CD14-positive monocyte (primary cell): Measurements from ENCODE around the gene DOK6. TPM values are rescaled to one million over a fixed set of nuclear protein-coding genes. Genes with fewer than 3 reads are reported as not detected.

ENCODE experiments used
- DNase-seq, 3 donors: peaks; one replicate each; pipeline ENCODE4 v3.0.0-alpha.2; 2011 to 2022
- H2AFZ ChIP-seq: 2 replicates; pipeline ENCODE4 v1.6.0; 2012; ENCODE audit warnings: mild to moderate bottlenecking, low read depth, low read length, inconsistent platforms; ENCODE audit not compliant: insufficient read depth, poor library complexity, severe bottlenecking
- H3K27ac ChIP-seq, 2 donors: 1 replicate in 1 of 2; 2 replicates in 1 of 2; pipeline ENCODE4 v1.5.1; 2012 to 2013; ENCODE audit warnings: low read length in 2 of 2, control low read depth in 1 of 2, inconsistent platforms in 1 of 2, low read depth in 1 of 2, mild to moderate bottlenecking in 1 of 2
- H3K27me3 ChIP-seq, 2 donors: one replicate each; pipeline versions ENCODE4 v1.6.0 to v1.6.1; 2011 to 2013; ENCODE audit warnings: low read length in 2 of 2; ENCODE audit not compliant: control insufficient read depth in 2 of 2, insufficient read depth in 2 of 2
- H3K36me3 ChIP-seq, 2 donors: replicated peaks in 1 of 2; 1 replicate in 1 of 2; 2 replicates in 1 of 2; pipeline versions ENCODE4 v1.5.1 to v1.6.1; 2012 to 2013; ENCODE audit warnings: low read length in 2 of 2, control low read depth in 1 of 2, inconsistent platforms in 1 of 2, mild to moderate bottlenecking in 1 of 2; ENCODE audit not compliant: insufficient read depth in 2 of 2, control insufficient read depth in 1 of 2
- H3K4me1 ChIP-seq, 2 donors: 1 replicate in 1 of 2; 2 replicates in 1 of 2; pipeline versions ENCODE4 v1.5.1 to v1.6.1; 2012 to 2013; ENCODE audit warnings: low read length in 2 of 2, control low read depth in 1 of 2, inconsistent platforms in 1 of 2, mild to moderate bottlenecking in 1 of 2, moderate library complexity in 1 of 2; ENCODE audit not compliant: insufficient read depth in 2 of 2, control insufficient read depth in 1 of 2
- H3K4me2 ChIP-seq: replicated peaks from 2 replicates; pipeline ENCODE3; 2012; ENCODE audit warnings: low read length, moderate library complexity, mild to moderate bottlenecking; ENCODE audit not compliant: poor library complexity, severe bottlenecking; ENCODE audit errors: extremely low read depth
- H3K4me3 ChIP-seq, 3 experiments: fragments of 200-600 bp in 1 of 3; sonication (generic) in 1 of 3; replicated peaks in 1 of 3; 1 replicate in 2 of 3; 2 replicates in 1 of 3; pipeline ENCODE4 v1.5.1; 2011 to 2013; ENCODE audit warnings: low read length in 3 of 3, mild to moderate bottlenecking in 3 of 3, control low read depth in 2 of 3, low read depth in 2 of 3, inconsistent platforms in 1 of 3, moderate library complexity in 1 of 3
- H3K79me2 ChIP-seq: 2 replicates; pipeline ENCODE4 v1.6.0; 2012; ENCODE audit warnings: mild to moderate bottlenecking, control low read depth, inconsistent platforms, low read length, moderate library complexity; ENCODE audit not compliant: insufficient read depth
- H3K9ac ChIP-seq: 2 replicates; pipeline ENCODE4 v1.6.0; 2017; ENCODE audit warnings: low read length, mild to moderate bottlenecking; ENCODE audit not compliant: insufficient read depth, poor library complexity, severe bottlenecking
- H3K9me3 ChIP-seq, 2 donors: replicated peaks in 1 of 2; 1 replicate in 1 of 2; 2 replicates in 1 of 2; pipeline versions ENCODE4 v1.5.1 to v1.6.1; 2012 to 2013; ENCODE audit warnings: low read length in 2 of 2, control low read depth in 1 of 2; ENCODE audit not compliant: control insufficient read depth in 1 of 2, insufficient read depth in 1 of 2
- H4K20me1 ChIP-seq: 2 replicates; pipeline ENCODE4 v1.6.0; 2012; ENCODE audit warnings: mild to moderate bottlenecking, low read length, control low read depth, moderate library complexity; ENCODE audit not compliant: insufficient read depth
- H3K27ac Mint-ChIP-seq, 7 donors: one replicate each; pipeline ENCODE4 v1.8.0; 2020; ENCODE audit warnings: mild to moderate bottlenecking in 7 of 7, mixed read lengths in 7 of 7, moderate library complexity in 6 of 7, inconsistent platforms in 2 of 7
- H3K27me3 Mint-ChIP-seq, 3 donors: one replicate each; pipeline ENCODE4 v1.8.0; 2021 to 2022; ENCODE audit warnings: low read depth in 3 of 3, mild to moderate bottlenecking in 3 of 3, mixed read lengths in 3 of 3, moderate library complexity in 3 of 3, inconsistent platforms in 1 of 3
- H3K36me3 Mint-ChIP-seq, 2 donors: one replicate each; pipeline ENCODE4 v1.8.0; 2020; ENCODE audit warnings: mixed read lengths in 2 of 2, inconsistent platforms in 1 of 2, mild to moderate bottlenecking in 1 of 2
- H3K4me1 Mint-ChIP-seq: one replicate; pipeline ENCODE4 v1.8.0; 2020; ENCODE audit warnings: mild to moderate bottlenecking, mixed read lengths
- H3K4me3 Mint-ChIP-seq, 2 donors: one replicate each; pipeline ENCODE4 v1.8.0; 2020; ENCODE audit warnings: mild to moderate bottlenecking in 2 of 2, mixed read lengths in 2 of 2, moderate library complexity in 1 of 2
- H3K9me3 Mint-ChIP-seq, 7 donors: one replicate each; pipeline ENCODE4 v1.8.0; 2020 to 2022; ENCODE audit warnings: mixed read lengths in 7 of 7, mild to moderate bottlenecking in 6 of 7, moderate library complexity in 6 of 7, inconsistent platforms in 2 of 7
- CTCF ChIP-seq: fragments of 200-600 bp; IDR thresholded peaks from one replicate; pipeline ENCODE4 v1.8.0; 2022; ENCODE audit warnings: antibody characterized with exemption, mild to moderate bottlenecking
- WGBS: methylation state at CpG from one replicate; pipeline ENCODE4 v1.1.5; 2013; ENCODE audit warnings: missing lambda C conversion rate; ENCODE audit not compliant: insufficient coverage; 5-methylcytosine and 5-hydroxymethylcytosine counted together
- intact Hi-C, 2 donors: fragments of 100-400 bp; cut with micrococcal nuclease; formaldehyde crosslinking; loops; one replicate each; pipeline versions ENCODE4 v1.15.0 to v1.15.1; 2023
- polyA plus RNA-seq, 3 donors: library from polyadenylated mRNA; depleted of rRNA in 1 of 3; unstranded in 2 of 3; stranded (reverse) in 1 of 3; fragments of 300-500 nt in 2 of 3; fragments of >200 nt in 1 of 3; fragmentation: Illumina TruSeq in 2 of 3; gene quantifications; 1 replicate in 2 of 3; 2 replicates in 1 of 3; pipeline ENCODE4 v1.2.3, GENCODE V29; 2012 to 2021

The DOK6 gene
- polyA plus RNA-seq, 3 donors, result not detected

- H3K79me2 ChIP-seq, result no peaks in the 10 kb centered on the region
- H3K4me1 Mint-ChIP-seq, result no peaks in the 10 kb centered on the region
- WGBS, result no CpG with 5 or more reads among the region's 4 CpGs
- H3K27me3 ChIP-seq, result no peaks in the 10 kb centered on the region
- no peak overlapping the region for H3K4me3 Mint-ChIP-seq
- no peaks in the 10 kb centered on the region for H3K36me3 ChIP-seq
- no peak overlapping the region for H3K4me2 ChIP-seq
- H3K9ac ChIP-seq, result no peak overlapping the region
- H3K9me3 ChIP-seq, result no peaks in the 10 kb centered on the region
- no peaks in the 10 kb centered on the region for H4K20me1 ChIP-seq
- H3K36me3 Mint-ChIP-seq, result no peaks in the 10 kb centered on the region
- H3K4me1 ChIP-seq, result no peaks in the 10 kb centered on the region
- H2AFZ ChIP-seq, result no peak overlapping the region
- peaks cover 0 to 2% (median 1%) of the 10 kb centered on the region in 3 donors for H3K27me3 Mint-ChIP-seq
- H3K4me3 ChIP-seq, result no peak overlapping the region
- intact Hi-C loops, result no loop called here
- H3K9me3 Mint-ChIP-seq, result peaks cover 0 to 11% (median 0%) of the 10 kb centered on the region in 7 donors
- no peak for TF ChIP-seq CTCF
- H3K27ac Mint-ChIP-seq, result no peak overlapping the region
- H3K27ac ChIP-seq, result no peak overlapping the region
- DNase-seq, result no peak
Observed at GRCh38 chr18:69872661-69873060, 472.0 kb downstream of the DOK6 start.

- no peak overlapping the region for H3K4me3 Mint-ChIP-seq
Observed at GRCh38 chr18:69874058-69874457, 473.4 kb downstream of the DOK6 start.

More at GRCh38 chr18:69874058-69874457, 473.4 kb downstream of the DOK6 start:
- DNase-seq, result no peak
- Histone ChIP-seq H3K36me3 (no peaks in the 10 kb centered on the region), H3K79me2 (no peaks in the 10 kb centered on the region), H3K9me3 (no peaks in the 10 kb centered on the region), H3K4me3 (no peak overlapping the region), H3K4me1 (no peaks in the 10 kb centered on the region), H3K4me2 (no peak overlapping the region), H3K9ac (no peak overlapping the region), H3K27me3 (no peaks in the 10 kb centered on the region), H4K20me1 (no peaks in the 10 kb centered on the region), H3K27ac (no peak overlapping the region), H2AFZ (no peak overlapping the region)
- H3K36me3 Mint-ChIP-seq, result no peaks in the 10 kb centered on the region
- no peaks in the 10 kb centered on the region for H3K4me1 Mint-ChIP-seq
- no peak overlapping the region for H3K27ac Mint-ChIP-seq
- intact Hi-C loops, result no loop called here
- no peak for TF ChIP-seq CTCF
- peaks cover 0 to 11% (median 0%) of the 10 kb centered on the region in 7 donors for H3K9me3 Mint-ChIP-seq
- 100% methylated on average over 2 of the region's 2 CpGs for WGBS
- peaks cover 0 to 2% (median 1%) of the 10 kb centered on the region in 3 donors for H3K27me3 Mint-ChIP-seq
